Keratinocyte (primary cell): ENCODE measurements around the gene STIM1.

Experiments used
- CTCF ChIP-seq, 3 experiments: IDR thresholded peaks in 1 of 3; conservative IDR thresholded peaks in 1 of 3; optimal IDR thresholded peaks in 1 of 3; 2 replicates in 2 of 3; 3 replicates in 1 of 3; pipeline versions ENCODE3 to v1.5.1; 2011; ENCODE audit warnings: low read length in 3 of 3, mild to moderate bottlenecking in 3 of 3, moderate library complexity in 2 of 3, control low read depth in 1 of 3, inconsistent platforms in 1 of 3; ENCODE audit not compliant: insufficient read depth in 2 of 3; ENCODE audit errors: extremely low read depth in 1 of 3
- EZH2 ChIP-seq: IDR thresholded peaks from one replicate; pipeline ENCODE4 v1.6.1; 2012; ENCODE audit warnings: inconsistent platforms, mild to moderate bottlenecking, low read length, moderate library complexity

DNA sequence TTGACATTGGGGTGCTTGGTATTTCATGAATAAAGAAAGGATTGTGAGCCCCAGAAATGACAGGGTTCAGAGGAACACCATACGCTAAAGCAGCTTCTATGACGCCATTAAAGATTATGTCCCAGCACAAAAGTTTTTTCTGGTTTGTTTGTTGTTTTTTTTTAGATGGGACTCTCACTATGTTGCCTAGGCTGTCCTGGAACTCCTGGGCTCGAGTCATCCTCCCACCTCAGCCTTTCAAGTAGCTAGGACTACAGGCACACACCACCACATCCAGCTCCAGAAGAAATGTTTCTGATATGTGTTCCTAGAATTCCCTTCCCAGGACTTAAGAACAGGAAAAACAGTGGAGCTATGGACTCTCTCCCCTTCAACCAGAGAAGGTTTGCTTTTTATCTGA is 12.1 kb upstream of the STIM1 start:
- TF ChIP-seq CTCF (optimal IDR thresholded peaks at IDR 0.05 in 1 of 3, IDR thresholded peaks at IDR 0.05 in 1 of 3, conservative IDR thresholded peaks at IDR 0.05 in 1 of 3; ENCODE audit: extremely low read depth in 1 of 3, insufficient read depth in 2 of 3, low read length in 3 of 3), result no peak
- no peak for TF ChIP-seq EZH2
